Effector memory CD4-positive, alpha-beta T cell (primary cell): ENCODE results near the gene FAM234A.

Source experiments
- DNase-seq, 3 donors: peaks; one replicate each; pipeline ENCODE4 v3.0.0-alpha.2; 2020
- H3K27ac ChIP-seq: 2 replicates; pipeline ENCODE4 v1.7.0; 2013; ENCODE audit warnings: mild to moderate bottlenecking, low read length, moderate library complexity; ENCODE audit not compliant: insufficient read depth, poor library complexity, severe bottlenecking
- H3K27me3 ChIP-seq: replicated peaks from 2 replicates; pipeline ENCODE4 v1.7.0; 2013; ENCODE audit warnings: mild to moderate bottlenecking, low read length; ENCODE audit not compliant: insufficient read depth, control insufficient read depth, poor library complexity, severe bottlenecking
- H3K36me3 ChIP-seq: 2 replicates; pipeline ENCODE4 v1.7.0; 2013; ENCODE audit warnings: mild to moderate bottlenecking, low read length, moderate library complexity; ENCODE audit not compliant: control insufficient read depth, insufficient read depth
- H3K4me1 ChIP-seq: 2 replicates; pipeline ENCODE4 v1.7.0; 2013; ENCODE audit warnings: low read length, mild to moderate bottlenecking; ENCODE audit not compliant: control insufficient read depth, insufficient read depth, poor library complexity, severe bottlenecking
- H3K4me3 ChIP-seq: 2 replicates; pipeline ENCODE4 v1.7.0; 2013; ENCODE audit warnings: low read length, low read depth, mild to moderate bottlenecking; ENCODE audit not compliant: insufficient read depth, poor library complexity, severe bottlenecking
- H3K9me3 ChIP-seq: 2 replicates; pipeline ENCODE4 v1.7.0; 2013; ENCODE audit warnings: mild to moderate bottlenecking, low read length, moderate library complexity; ENCODE audit not compliant: control insufficient read depth

FAM234A gene

DNA sequence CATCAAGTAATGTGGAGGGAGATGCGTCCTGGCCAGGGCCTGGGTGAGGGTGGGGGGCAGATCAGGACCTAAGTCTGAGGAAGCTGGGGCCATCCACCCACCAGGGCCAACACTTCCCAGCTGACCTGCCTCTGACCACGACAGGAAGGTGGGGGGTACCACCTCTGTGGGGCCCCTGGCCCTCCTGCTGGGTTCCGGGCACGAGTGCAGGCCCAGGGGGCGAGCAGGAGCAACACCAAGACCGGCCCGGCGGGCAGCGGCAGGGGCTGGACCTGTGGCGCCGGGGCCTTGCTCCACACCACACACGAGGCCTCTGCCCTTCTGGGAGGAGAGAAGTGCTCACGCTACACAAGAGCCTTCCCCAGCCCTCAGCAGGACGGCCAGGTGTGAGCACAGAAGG, 61.7 kb downstream of the FAM234A start:
- no peak overlapping the region for H3K27ac ChIP-seq

DNA sequence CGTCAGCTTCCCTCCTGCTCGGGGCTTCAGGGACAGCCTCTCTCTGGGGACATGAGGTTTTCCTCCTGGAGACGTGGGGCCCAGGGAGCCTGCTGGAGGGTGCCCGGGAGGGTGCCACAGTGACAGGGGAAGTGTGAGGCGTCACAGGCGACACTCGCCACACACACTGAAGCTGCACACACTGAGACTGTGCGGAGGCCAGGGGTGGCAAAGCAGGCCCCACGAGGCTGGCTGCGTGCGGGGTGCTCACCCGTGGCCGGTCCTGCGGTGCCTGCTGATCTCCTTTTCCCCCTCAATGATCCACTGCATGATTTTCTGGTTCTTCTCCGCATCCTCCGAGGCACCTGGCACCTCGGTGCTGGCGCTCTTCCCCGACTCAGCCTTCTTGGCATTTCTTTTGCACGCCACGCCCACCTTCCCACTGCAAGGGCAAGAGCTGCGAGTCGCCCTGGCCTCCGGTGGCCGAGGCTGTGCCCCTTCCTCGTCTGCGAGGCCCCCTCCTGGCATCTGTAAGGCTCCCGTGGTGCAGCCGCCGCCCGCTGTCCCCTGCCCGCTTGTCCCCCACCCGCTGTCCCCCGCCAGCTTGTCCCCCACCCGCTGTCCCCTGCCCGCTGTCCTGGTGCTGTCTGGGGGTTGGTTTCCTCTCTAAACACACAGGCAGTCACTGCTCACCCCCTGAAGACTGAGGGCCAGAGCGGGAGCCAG, 62.3 kb downstream of the FAM234A start:
- Histone ChIP-seq H3K27ac (no peak overlapping the region), H3K9me3 (no peaks in the 10 kb centered on the region), H3K27me3 (no peaks in the 10 kb centered on the region), H3K36me3 (peaks cover 46% of the 10 kb centered on the region), H3K4me1 (no peaks in the 10 kb centered on the region), H3K4me3 (no peak overlapping the region)
- DNase-seq, result no peak

More for the DNA sequence above, 61.7 kb downstream of the FAM234A start:
- H3K9me3 ChIP-seq, result no peaks in the 10 kb centered on the region
- peaks cover 52% of the 10 kb centered on the region for H3K36me3 ChIP-seq
- no peaks in the 10 kb centered on the region for H3K27me3 ChIP-seq
- H3K4me1 ChIP-seq, result no peaks in the 10 kb centered on the region
- no peak overlapping the region for H3K4me3 ChIP-seq
- no peak for DNase-seq

DNA sequence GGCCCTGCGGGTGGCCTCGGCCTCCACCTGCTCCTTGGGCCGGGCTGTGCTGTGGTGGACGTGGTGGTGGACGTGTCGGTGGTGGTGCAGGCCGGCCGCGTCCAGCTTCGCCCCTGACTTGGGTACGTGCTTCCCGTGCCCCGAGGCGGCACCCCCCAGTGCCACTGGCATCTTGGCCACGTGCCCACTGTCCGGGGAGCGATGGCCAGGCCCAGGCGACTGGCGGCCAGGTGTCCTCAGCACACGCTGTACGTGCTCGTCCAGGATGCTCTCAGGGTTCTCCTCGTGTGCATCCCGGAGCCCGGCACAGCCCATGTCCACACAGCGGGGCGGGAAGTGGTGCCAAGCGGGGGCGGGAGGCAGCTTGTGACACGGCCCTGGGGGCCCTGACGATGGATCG, 63.2 kb downstream of the FAM234A start:
- no peak overlapping the region for H3K27ac ChIP-seq
- H3K9me3 ChIP-seq, result no peaks in the 10 kb centered on the region
- H3K4me3 ChIP-seq, result no peak overlapping the region
- H3K4me1 ChIP-seq, result no peaks in the 10 kb centered on the region
- DNase-seq, result no peak
- peaks cover 42% of the 10 kb centered on the region for H3K36me3 ChIP-seq
- H3K27me3 ChIP-seq, result no peaks in the 10 kb centered on the region

DNA sequence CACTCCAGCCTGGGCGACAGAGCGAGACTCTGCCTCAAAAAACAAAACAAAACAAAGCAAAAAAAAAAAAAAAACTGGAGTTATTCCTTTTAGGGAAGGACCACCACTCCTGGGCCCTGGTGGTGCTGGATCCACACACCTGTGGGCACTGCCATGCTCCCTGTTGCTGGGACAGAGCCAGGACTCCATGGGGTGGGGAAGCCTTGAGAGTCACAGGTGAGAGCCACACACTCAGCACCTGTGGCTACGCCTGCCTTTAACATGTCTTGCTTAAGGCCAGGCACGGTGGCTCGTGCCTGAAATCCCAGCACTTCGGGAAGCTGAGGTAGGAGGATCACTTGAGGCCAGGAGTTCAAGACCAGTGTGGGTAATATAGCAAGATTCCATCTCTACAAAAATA, 66.6 kb downstream of the FAM234A start:
- no peak for DNase-seq
- Histone ChIP-seq H3K36me3 (peaks cover 33% of the 10 kb centered on the region), H3K27me3 (no peaks in the 10 kb centered on the region)

DNA sequence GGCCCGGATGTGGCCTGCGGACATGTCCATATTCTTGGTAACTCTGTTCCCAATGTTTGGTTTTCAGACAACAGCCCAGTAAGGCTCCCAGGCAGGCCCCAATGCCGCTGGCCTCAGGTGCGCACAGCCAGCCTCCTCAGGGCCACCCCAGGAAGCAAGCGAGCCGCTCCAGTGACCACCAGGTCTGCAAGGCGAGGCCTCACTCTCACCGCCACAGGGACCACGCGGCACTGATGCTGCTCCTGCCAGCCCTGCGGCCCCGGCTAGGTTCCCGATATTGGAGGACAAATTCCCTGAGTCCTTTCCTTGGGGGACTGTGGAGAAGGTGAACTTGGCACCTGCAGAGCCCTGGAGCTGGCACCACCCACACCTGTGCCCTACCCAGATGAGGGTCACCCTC, 67.3 kb downstream of the FAM234A start:
- no peak for DNase-seq
- peaks cover 34% of the 10 kb centered on the region for H3K36me3 ChIP-seq
- no peaks in the 10 kb centered on the region for H3K4me1 ChIP-seq
- H3K4me3 ChIP-seq, result no peak overlapping the region
- H3K27me3 ChIP-seq, result no peaks in the 10 kb centered on the region
- no peak overlapping the region for H3K27ac ChIP-seq
- H3K9me3 ChIP-seq, result no peaks in the 10 kb centered on the region

More for the DNA sequence above, 66.6 kb downstream of the FAM234A start:
- Histone ChIP-seq H3K9me3 (no peaks in the 10 kb centered on the region), H3K27ac (no peak overlapping the region), H3K4me3 (no peak overlapping the region), H3K4me1 (no peaks in the 10 kb centered on the region)

DNA sequence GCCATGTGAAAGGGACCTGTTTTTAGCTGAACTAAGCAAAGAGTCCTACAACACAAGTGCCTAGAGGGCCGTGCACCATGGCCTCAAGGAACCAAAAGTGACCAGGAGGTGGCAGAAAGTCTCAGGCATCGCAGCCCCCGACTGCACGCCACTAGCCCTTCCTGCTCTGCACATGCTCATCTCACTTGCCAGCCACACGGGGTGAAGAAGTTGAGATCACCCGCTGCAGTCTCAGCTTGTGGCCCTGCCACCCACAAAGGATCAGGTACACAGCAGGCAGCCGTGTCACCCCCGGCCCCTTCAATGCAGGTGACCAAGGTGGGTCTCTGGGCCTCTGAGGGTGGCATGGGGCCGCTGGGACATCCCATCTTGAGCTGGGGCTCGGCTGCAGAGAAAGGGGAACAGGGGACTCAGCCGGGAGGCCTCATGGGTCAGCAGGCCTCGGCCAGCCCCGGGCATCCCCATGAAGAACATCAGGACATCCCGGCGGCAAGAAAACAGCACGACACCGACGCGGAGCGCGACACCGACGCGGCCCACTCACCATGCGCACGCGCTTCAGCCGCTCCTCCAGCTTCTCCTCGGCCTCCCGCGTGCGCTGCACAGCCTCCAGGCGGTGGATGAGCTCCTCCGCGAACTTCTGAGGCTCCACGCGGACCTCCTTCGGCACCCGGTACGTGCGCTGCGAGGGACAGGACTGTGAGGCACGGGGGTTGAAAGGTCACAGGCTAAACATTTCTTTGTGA, 69.3 kb downstream of the FAM234A start:
- H3K27ac ChIP-seq, result no peak overlapping the region
- no peak overlapping the region for H3K4me3 ChIP-seq
- no peaks in the 10 kb centered on the region for H3K9me3 ChIP-seq
- H3K27me3 ChIP-seq, result no peaks in the 10 kb centered on the region
- DNase-seq, result no peak
- H3K36me3 ChIP-seq, result peaks cover 36% of the 10 kb centered on the region
- no peaks in the 10 kb centered on the region for H3K4me1 ChIP-seq

DNA sequence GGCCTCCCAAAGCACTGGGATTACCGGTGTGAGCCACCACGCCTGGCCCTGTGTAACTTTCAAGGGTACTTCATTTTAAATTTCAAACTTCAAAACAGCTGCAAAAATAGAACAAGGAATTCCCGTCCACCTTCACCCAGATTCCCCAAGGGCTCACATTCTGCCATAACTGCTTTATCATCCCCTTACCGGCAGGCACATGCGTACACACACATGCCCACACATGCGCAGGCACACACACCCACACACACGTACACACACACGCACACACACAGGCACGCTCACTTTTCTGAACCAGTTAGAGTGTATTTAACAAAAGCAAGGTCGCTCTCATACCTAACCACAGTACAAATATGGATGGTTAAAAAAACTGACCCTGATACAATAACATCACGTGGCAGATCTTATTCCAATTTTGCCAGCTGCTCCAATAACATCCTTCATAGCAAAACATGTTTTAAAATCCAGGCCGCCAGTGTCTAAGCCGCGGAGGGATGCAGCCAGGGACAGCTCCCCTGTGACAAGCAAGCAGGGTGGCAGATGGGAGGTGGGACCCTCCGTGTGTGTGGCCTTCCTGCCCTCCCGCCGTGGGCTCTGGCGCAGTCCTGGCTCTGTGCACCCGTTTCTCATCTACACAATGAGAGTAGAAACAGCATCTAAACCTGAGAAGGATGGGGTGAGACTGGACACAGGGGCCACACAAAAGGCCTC, 71.5 kb downstream of the FAM234A start:
- Histone ChIP-seq H3K27me3 (no peaks in the 10 kb centered on the region), H3K9me3 (no peaks in the 10 kb centered on the region), H3K27ac (no peak overlapping the region), H3K36me3 (peaks cover 43% of the 10 kb centered on the region), H3K4me1 (no peaks in the 10 kb centered on the region), H3K4me3 (no peak overlapping the region)
- no peak for DNase-seq

DNA sequence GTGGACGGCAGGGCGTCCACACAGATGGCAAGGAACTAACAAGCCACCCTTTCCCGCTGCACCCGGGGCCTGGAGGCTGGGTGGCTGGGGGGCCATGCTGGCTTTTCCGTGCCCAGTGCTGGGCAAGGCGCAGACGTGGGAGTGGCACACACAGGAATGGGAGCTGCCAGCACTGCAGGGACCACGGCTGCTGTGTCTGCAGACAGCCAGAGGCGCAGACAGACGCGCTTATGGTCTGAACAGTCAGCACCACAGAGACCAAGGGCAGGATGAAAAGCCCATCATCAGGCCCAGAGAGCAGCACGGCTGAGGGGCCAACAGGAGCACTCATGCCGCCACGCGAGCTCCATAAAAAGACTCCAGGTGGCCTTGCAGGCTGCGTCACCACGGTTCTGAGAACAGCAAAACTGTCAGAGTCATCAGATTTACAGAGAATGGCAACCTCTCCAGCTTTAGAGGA, 72.3 kb downstream of the FAM234A start:
- DNase-seq, result no peak

DNA sequence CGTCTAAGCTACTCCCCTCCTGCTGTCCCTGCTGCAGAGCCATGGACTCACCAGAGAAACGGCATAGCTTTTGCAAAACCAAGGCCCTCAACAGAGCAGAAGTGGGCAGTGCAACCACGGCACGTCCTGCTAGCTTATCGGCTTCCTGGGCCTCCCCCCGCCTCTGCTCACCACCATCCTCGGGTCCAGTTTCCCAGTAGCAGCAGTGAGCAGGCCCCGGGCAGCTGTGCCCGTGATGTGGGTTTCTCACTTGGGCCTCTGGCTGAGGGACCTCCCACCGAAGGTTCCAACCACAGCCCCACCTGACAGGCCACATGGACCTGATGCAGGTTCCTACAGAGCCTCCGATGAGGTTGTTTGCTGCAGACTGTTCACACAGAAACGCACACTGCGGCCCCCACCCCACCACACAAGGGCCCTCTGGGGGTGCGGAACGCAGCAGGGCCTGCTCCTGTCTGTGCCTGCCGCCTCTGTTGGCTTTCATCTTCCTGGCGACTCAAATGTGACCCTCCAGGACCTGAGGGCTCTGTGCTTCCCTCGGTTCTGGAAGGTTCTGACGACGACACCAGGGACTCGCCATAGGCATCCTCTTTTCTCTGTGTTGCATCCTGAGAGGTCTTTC, 73.2 kb downstream of the FAM234A start:
- Histone ChIP-seq H3K27ac (no peak overlapping the region), H3K4me1 (no peaks in the 10 kb centered on the region), H3K4me3 (no peak overlapping the region), H3K27me3 (no peaks in the 10 kb centered on the region), H3K9me3 (no peaks in the 10 kb centered on the region), H3K36me3 (peaks cover 51% of the 10 kb centered on the region)
- DNase-seq, result no peak

More for the DNA sequence above, 72.3 kb downstream of the FAM234A start:
- Histone ChIP-seq H3K4me1 (no peaks in the 10 kb centered on the region), H3K27me3 (no peaks in the 10 kb centered on the region), H3K27ac (no peak overlapping the region), H3K36me3 (peaks cover 46% of the 10 kb centered on the region), H3K9me3 (no peaks in the 10 kb centered on the region), H3K4me3 (no peak overlapping the region)
